HepG2 (cell line): ENCODE measurements around the gene POFUT1. TPM values are rescaled to one million over a fixed set of nuclear protein-coding genes. Genes with fewer than 3 reads are reported as not detected.

Source experiments
- ATAC-seq: fragments of 200-7000 bp; cut with Tn5 transposase; 3 replicates; pipeline ENCODE4 v1.9.1; 2020; ENCODE audit warnings: mild to moderate bottlenecking, moderate library complexity
- BruUV-seq: library from RNA; stranded (reverse); fragments of 400-500 nt; replicated peaks from 2 replicates; lab custom pipeline; 2021; lab: Mats Ljungman, UMichigan
- CTCF ChIA-PET: fragments of 300-600 bp; formaldehyde crosslinking; extraction: SDS; loops from one replicate; lab custom pipeline; 2021; ENCODE audit warnings: low total read pairs, inconsistent platforms, low intra/inter-chr PET ratio; lab: Yijun Ruan, JAX
- POLR2A ChIA-PET: fragments of 350-600 bp; sonication (Branson Sonifier 250); formaldehyde crosslinking; loops from one replicate; lab custom pipeline; 2020; ENCODE audit warnings: antibody characterized with exemption, inconsistent platforms; lab: Yijun Ruan, JAX
- DNase-seq: peaks from one replicate; pipeline ENCODE4 v3.0.0-alpha.2; 2015; ENCODE audit warnings: low spot score
- FAIRE-seq: peaks from 3 replicates; lab custom pipeline; 2011; peaks lifted over from hg19 to GRCh38; lab: Jason Lieb, UNC
- H2AFZ ChIP-seq: one replicate; pipeline ENCODE4 v1.6.1; 2011; ENCODE audit warnings: low read length, inconsistent platforms
- H3K27ac ChIP-seq: fragments of 300-600 bp; 3 replicates; pipeline ENCODE4 v1.8.0; 2011; ENCODE audit warnings: mixed run types, mild to moderate bottlenecking, mixed read lengths, low read length, inconsistent platforms; ENCODE audit not compliant: insufficient read depth; ENCODE audit errors: extremely low read length
- H3K27me3 ChIP-seq, 2 experiments: fragments of 200-600 bp in 1 of 2; 2 replicates in 1 of 2; 3 replicates in 1 of 2; pipeline versions ENCODE4 v1.6.0 to v1.8.0; 2011; ENCODE audit warnings: low read length in 2 of 2, mild to moderate bottlenecking in 2 of 2, moderate library complexity in 2 of 2, inconsistent platforms in 1 of 2; ENCODE audit not compliant: insufficient read depth in 2 of 2, control insufficient read depth in 1 of 2
- H3K36me3 ChIP-seq, 2 experiments: fragments of 200-600 bp in 1 of 2; replicated peaks in 1 of 2; 2 replicates in 1 of 2; 3 replicates in 1 of 2; pipeline versions ENCODE4 v1.5.1 to v1.8.0; 2011; ENCODE audit warnings: low read length in 2 of 2, inconsistent platforms in 1 of 2; ENCODE audit not compliant: insufficient read depth in 2 of 2, control insufficient read depth in 1 of 2
- H3K4me1 ChIP-seq: 2 replicates; pipeline ENCODE4 v1.5.1; 2012; ENCODE audit warnings: low read length, inconsistent platforms; ENCODE audit not compliant: insufficient read depth
- H3K4me2 ChIP-seq: 2 replicates; pipeline ENCODE4 v1.6.0; 2011; ENCODE audit warnings: low read depth, low read length, inconsistent platforms
- H3K4me3 ChIP-seq, 3 experiments: fragments of 200-600 bp in 1 of 3; sonication (generic), shearing (Covaris generic) in 1 of 3; replicated peaks in 1 of 3; 2 replicates each; pipeline ENCODE4 v1.5.1; 2011 to 2016; ENCODE audit warnings: low read length in 3 of 3, inconsistent platforms in 2 of 3, low read depth in 2 of 3, mild to moderate bottlenecking in 2 of 3, control low read depth in 1 of 3, mixed read lengths in 1 of 3; ENCODE audit not compliant: insufficient read depth in 1 of 3
- H3K79me2 ChIP-seq: one replicate; pipeline ENCODE4 v1.6.1; 2011; ENCODE audit warnings: low read length, inconsistent platforms; ENCODE audit not compliant: insufficient read depth
- H3K9ac ChIP-seq: 2 replicates; pipeline ENCODE4 v1.6.0; 2011; ENCODE audit warnings: mild to moderate bottlenecking, low read depth, low read length, inconsistent platforms; ENCODE audit not compliant: insufficient read depth
- H3K9me3 ChIP-seq: 2 replicates; pipeline ENCODE4 v1.5.1; 2012; ENCODE audit warnings: mild to moderate bottlenecking, low read length
- H4K20me1 ChIP-seq: 2 replicates; pipeline ENCODE4 v1.6.0; 2011; ENCODE audit warnings: inconsistent platforms, mild to moderate bottlenecking, low read length, moderate library complexity; ENCODE audit not compliant: insufficient read depth
- ATF7 ChIP-seq, 2 experiments: fragments of 450-650 bp in 1 of 2; sonication (generic) in 1 of 2; formaldehyde crosslinking in 1 of 2; IDR thresholded peaks; 2 replicates each; pipeline versions ENCODE4 v1.4.0 to v1.6.1; 2016 to 2020; ENCODE audit warnings: antibody characterized with exemption in 1 of 2, mild to moderate bottlenecking in 1 of 2, missing genetic modification reagents in 1 of 2
- MYNN ChIP-seq: sonication (generic); formaldehyde crosslinking; IDR thresholded peaks from 2 replicates; pipeline ENCODE4 v1.4.0; 2020; ENCODE audit warnings: mild to moderate bottlenecking, low read depth, missing genetic modification reagents
- NFE2L1 ChIP-seq: sonication (generic); formaldehyde crosslinking; IDR thresholded peaks from 2 replicates; pipeline ENCODE4 v1.4.0; 2020; ENCODE audit warnings: missing genetic modification reagents, mild to moderate bottlenecking, borderline replicate concordance
- SMAD9 ChIP-seq: sonication (generic); formaldehyde crosslinking; IDR thresholded peaks from 2 replicates; pipeline ENCODE4 v1.5.1; 2020; ENCODE audit warnings: mild to moderate bottlenecking, missing genetic modification reagents
- SRSF9 ChIP-seq: fragments of 200-400 bp; formaldehyde crosslinking; IDR thresholded peaks from 2 replicates; pipeline ENCODE4 v1.6.1; 2018; ENCODE audit warnings: borderline replicate concordance, mild to moderate bottlenecking, low read depth, low read length; ENCODE audit not compliant: insufficient read depth, poor library complexity, severe bottlenecking
- TBX3 ChIP-seq: fragments of 450-650 bp; IDR thresholded peaks from 2 replicates; pipeline ENCODE4 v1.6.1; 2017; ENCODE audit warnings: antibody characterized with exemption, mild to moderate bottlenecking, inconsistent platforms, borderline replicate concordance
- ZKSCAN1 ChIP-seq: fragments of 150-350 bp; IDR thresholded peaks from 2 replicates; pipeline ENCODE4 v1.6.1; 2014; ENCODE audit warnings: low read length
- ZNF3 ChIP-seq: IDR thresholded peaks from 2 replicates; pipeline ENCODE4 v1.7.0; 2017; ENCODE audit warnings: inconsistent platforms
- ZNF329 ChIP-seq: sonication (generic); formaldehyde crosslinking; IDR thresholded peaks from 2 replicates; pipeline ENCODE4 v1.9.0; 2021; ENCODE audit warnings: low read depth, mild to moderate bottlenecking, missing genetic modification reagents
- ZNF557 ChIP-seq: sonication (generic); formaldehyde crosslinking; IDR thresholded peaks from 2 replicates; pipeline ENCODE4 v1.4.0; 2020; ENCODE audit warnings: missing genetic modification reagents
- ZNF781 ChIP-seq: sonication (generic); formaldehyde crosslinking; IDR thresholded peaks from 2 replicates; pipeline ENCODE4 v1.5.1; 2020; ENCODE audit warnings: borderline replicate concordance, mild to moderate bottlenecking, missing genetic modification reagents; ENCODE audit errors: not compliant biosample characterization
- ZNF782 ChIP-seq: sonication (generic); formaldehyde crosslinking; IDR thresholded peaks from 2 replicates; pipeline ENCODE4 v1.4.0; 2020; ENCODE audit warnings: missing genetic modification reagents, mild to moderate bottlenecking, borderline replicate concordance
- WGBS: methylation state at CpG from one replicate; pipeline ENCODE4 v1.1.6; 2017; ENCODE audit warnings: low lambda C conversion rate; 5-methylcytosine and 5-hydroxymethylcytosine counted together
- in situ Hi-C: cut with HindIII; loops from 2 replicates; pipeline ENCODE4 v1.10.0; 2017; ENCODE audit warnings: low pct_unique_long_range_greater_than_20kb; ENCODE audit not compliant: extremely low pct_ligation_motif_present
- intact Hi-C: fragments of 100-400 bp; cut with micrococcal nuclease; formaldehyde crosslinking; loops from one replicate; pipeline ENCODE4 v1.10.0; 2022; ENCODE audit not compliant: unreplicated experiment
- polyA plus RNA-seq, 8 experiments: library from polyadenylated mRNA; depleted of rRNA in 3 of 8; stranded (reverse) in 7 of 8; unstranded in 1 of 8; fragments of >200 nt; fragmentation: Illumina TruSeq in 4 of 8; extraction: Trizol in 4 of 8; gene quantifications; 2 replicates each; pipeline versions ENCODE4 v1.2.1 to v1.2.3, GENCODE V29; 2011 to 2016; ENCODE audit warnings: low read depth in 4 of 8, missing spikeins in 1 of 8, mixed read lengths in 1 of 8; ENCODE audit not compliant: insufficient read depth in 1 of 8
- total RNA-seq, 5 experiments: library from RNA; depleted of rRNA; stranded (reverse); fragments of >200 nt; fragmentation: Illumina TruSeq; extraction: Trizol; gene quantifications; 2 replicates each; pipeline ENCODE4 v1.2.3, GENCODE V29; 2016; ENCODE audit warnings: low read depth in 1 of 5
- TF ChIP-seq, protein P1 (sequence below): sonication (generic); formaldehyde crosslinking; IDR thresholded peaks from 2 replicates; pipeline ENCODE4 v1.5.1; 2020; ENCODE audit warnings: mild to moderate bottlenecking, missing genetic modification reagents
- TF ChIP-seq, protein P2 (sequence below): sonication (generic); formaldehyde crosslinking; IDR thresholded peaks from 2 replicates; pipeline ENCODE4 v1.8.0; 2022; ENCODE audit warnings: low read depth, missing genetic modification reagents
- TF ChIP-seq, protein P3 (sequence below): sonication (generic); formaldehyde crosslinking; IDR thresholded peaks from 2 replicates; pipeline ENCODE4 v1.4.0; 2020; ENCODE audit warnings: missing genetic modification reagents, borderline replicate concordance

Gene POFUT1
- total and polyA plus RNA-seq, 2 of the 13 experiments (the other 11 are each of a cell fraction or from before 2014, with no cell fraction given) = 35.5 to 58.3 TPM

- FAIRE-seq (no peak), DNase-seq (no peak), ATAC-seq (peak; percentile 6; the same call in 2 of the 3 replicates)
- Histone ChIP-seq H3K36me3 (peaks cover 7 to 11% of the 10 kb centered on the region in 2 experiments; a peak in 4 of 5 replicates), H3K4me1 (peaks cover 44% of the 10 kb centered on the region), H3K9me3 (no peaks in the 10 kb centered on the region), H3K27ac (peak overlapping the region; percentile 49), H3K9ac (peak overlapping the region; percentile 82), H4K20me1 (no peaks in the 10 kb centered on the region), H3K27me3 (no peaks in the 10 kb centered on the region; a peak in 1 of 5 replicates), H3K4me2 (peak overlapping the region; percentile 96), H2AFZ (no peak overlapping the region), H3K4me3 (peak overlapping the region; percentile 99 to 100 (median 99)), H3K79me2 (peaks cover 18% of the 10 kb centered on the region)
- 34% methylated on average over 4 of the region's 4 CpGs for WGBS
- ChIA-PET CTCF (no interaction called here), POLR2A (interaction anchor here (5.8 kb wide), 1 partner anchor 11 kb away, joined by 52 read pairs; no protein-coding TSS in a partner anchor)
- in situ Hi-C loops (no loop called here), intact Hi-C loops (loop anchor here (5.0 kb wide), 1 partner anchor 79 kb away; the partner anchor contains the start of gene ASXL1)
- TSS peak; percentile 45 for BruUV-seq
- TF ChIP-seq SRSF9 (no peak), ATF7 (IDR thresholded peaks at IDR 0.05) (no peak), ATF7 (CRISPR knock-in tag; IDR thresholded peaks at IDR 0.05) (0 out of 2 replicates have a peak, but pooled peaks have one; percentile 53), ZNF781 (CRISPR knock-in tag) (peak; percentile 72), SMAD9 (no peak), ZKSCAN1 (no peak), ZNF782 (CRISPR knock-in tag) (0 out of 2 replicates have a peak, but pooled peaks have one; percentile 41), ZNF3 (CRISPR knock-in tag) (no peak), ZNF329 (CRISPR knock-in tag) (no peak), MYNN (no peak), ZNF557 (CRISPR knock-in tag) (no peak), TBX3 (no peak), NFE2L1 (CRISPR knock-in tag) (no peak)
- TF ChIP-seq, protein P1, sequence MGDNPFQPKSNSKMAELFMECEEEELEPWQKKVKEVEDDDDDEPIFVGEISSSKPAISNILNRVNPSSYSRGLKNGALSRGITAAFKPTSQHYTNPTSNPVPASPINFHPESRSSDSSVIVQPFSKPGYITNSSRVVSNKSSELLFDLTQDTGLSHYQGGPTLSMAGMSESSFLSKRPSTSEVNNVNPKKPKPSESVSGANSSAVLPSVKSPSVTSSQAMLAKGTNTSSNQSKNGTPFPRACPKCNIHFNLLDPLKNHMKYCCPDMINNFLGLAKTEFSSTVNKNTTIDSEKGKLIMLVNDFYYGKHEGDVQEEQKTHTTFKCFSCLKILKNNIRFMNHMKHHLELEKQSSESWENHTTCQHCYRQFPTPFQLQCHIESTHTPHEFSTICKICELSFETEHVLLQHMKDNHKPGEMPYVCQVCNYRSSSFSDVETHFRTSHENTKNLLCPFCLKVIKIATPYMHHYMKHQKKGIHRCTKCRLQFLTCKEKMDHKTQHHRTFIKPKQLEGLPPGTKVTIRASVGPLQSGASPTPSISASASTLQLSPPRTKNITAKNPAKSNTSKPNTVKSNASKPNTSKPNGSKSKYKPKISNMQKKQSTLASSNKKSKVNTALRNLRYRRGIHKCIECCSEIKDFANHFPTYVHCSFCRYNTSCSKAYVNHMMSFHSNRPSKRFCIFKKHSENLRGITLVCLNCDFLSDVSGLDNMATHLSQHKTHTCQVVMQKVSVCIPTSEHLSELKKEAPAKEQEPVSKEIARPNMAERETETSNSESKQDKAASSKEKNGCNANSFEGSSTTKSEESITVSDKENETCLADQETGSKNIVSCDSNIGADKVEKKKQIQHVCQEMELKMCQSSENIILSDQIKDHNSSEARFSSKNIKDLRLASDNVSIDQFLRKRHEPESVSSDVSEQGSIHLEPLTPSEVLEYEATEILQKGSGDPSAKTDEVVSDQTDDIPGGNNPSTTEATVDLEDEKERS (CRISPR knock-in tag) = 0 out of 2 replicates have a peak, but pooled peaks have one; percentile 42
- TF ChIP-seq, protein P2, sequence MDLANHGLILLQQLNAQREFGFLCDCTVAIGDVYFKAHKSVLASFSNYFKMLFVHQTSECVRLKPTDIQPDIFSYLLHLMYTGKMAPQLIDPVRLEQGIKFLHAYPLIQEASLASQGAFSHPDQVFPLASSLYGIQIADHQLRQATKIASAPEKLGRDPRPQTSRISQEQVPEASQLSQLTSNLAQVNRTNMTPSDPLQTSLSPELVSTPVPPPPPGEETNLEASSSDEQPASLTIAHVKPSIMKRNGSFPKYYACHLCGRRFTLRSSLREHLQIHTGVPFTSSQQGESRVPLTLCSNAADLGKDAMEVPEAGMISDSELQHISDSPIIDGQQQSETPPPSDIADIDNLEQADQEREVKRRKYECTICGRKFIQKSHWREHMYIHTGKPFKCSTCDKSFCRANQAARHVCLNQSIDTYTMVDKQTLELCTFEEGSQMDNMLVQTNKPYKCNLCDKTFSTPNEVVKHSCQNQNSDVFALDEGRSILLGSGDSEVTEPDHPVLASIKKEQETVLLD (CRISPR knock-in tag) = no peak
- TF ChIP-seq, protein P3, sequence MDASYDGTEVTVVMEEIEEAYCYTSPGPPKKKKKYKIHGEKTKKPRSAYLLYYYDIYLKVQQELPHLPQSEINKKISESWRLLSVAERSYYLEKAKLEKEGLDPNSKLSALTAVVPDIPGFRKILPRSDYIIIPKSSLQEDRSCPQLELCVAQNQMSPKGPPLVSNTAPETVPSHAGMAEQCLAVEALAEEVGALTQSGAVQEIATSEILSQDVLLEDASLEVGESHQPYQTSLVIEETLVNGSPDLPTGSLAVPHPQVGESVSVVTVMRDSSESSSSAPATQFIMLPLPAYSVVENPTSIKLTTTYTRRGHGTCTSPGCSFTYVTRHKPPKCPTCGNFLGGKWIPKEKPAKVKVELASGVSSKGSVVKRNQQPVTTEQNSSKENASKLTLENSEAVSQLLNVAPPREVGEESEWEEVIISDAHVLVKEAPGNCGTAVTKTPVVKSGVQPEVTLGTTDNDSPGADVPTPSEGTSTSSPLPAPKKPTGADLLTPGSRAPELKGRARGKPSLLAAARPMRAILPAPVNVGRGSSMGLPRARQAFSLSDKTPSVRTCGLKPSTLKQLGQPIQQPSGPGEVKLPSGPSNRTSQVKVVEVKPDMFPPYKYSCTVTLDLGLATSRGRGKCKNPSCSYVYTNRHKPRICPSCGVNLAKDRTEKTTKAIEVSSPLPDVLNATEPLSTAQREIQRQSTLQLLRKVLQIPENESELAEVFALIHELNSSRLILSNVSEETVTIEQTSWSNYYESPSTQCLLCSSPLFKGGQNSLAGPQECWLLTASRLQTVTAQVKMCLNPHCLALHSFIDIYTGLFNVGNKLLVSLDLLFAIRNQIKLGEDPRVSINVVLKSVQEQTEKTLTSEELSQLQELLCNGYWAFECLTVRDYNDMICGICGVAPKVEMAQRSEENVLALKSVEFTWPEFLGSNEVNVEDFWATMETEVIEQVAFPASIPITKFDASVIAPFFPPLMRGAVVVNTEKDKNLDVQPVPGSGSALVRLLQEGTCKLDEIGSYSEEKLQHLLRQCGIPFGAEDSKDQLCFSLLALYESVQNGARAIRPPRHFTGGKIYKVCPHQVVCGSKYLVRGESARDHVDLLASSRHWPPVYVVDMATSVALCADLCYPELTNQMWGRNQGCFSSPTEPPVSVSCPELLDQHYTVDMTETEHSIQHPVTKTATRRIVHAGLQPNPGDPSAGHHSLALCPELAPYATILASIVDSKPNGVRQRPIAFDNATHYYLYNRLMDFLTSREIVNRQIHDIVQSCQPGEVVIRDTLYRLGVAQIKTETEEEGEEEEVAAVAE = 0 out of 2 replicates have a peak, but pooled peaks have one; percentile 36
Observed at GRCh38 chr20:32278199-32278643, 70.5 kb downstream of the POFUT1 start.
